T-helper 17 cell (primary cell): Measurements from ENCODE around the gene THEMIS2. TPM values are rescaled to one million over a fixed set of nuclear protein-coding genes. Genes with fewer than 3 reads are reported as not detected.
"Not testable (repeated sequence)": the region's sequence is repeated elsewhere in the genome, so short reads cannot be mapped to it uniquely, and the experiment has no call there.

Source experiments
- ATAC-seq: fragments of 150-1000 bp; cut with Tn5 transposase; 2 replicates; pipeline ENCODE4 v1.10.0; 2021; ENCODE audit warnings: mild to moderate bottlenecking, moderate library complexity
- DNase-seq, 3 donors: peaks; one replicate each; pipeline versions ENCODE4 v3.0.0 to v3.0.0-alpha.2; 2020 to 2021
- H3K9me3 ChIP-seq: one replicate; pipeline ENCODE4 v1.7.0; 2013; ENCODE audit warnings: low read length, mild to moderate bottlenecking; ENCODE audit not compliant: control insufficient read depth, poor library complexity, severe bottlenecking
- H3K27ac Mint-ChIP-seq: one replicate; pipeline ENCODE4 v1.8.0; 2022; ENCODE audit warnings: mild to moderate bottlenecking, moderate library complexity, mixed read lengths
- H3K27me3 Mint-ChIP-seq: one replicate; pipeline ENCODE4 v1.8.0; 2022; ENCODE audit warnings: mixed read lengths
- H3K36me3 Mint-ChIP-seq: one replicate; pipeline ENCODE4 v1.8.0; 2022; ENCODE audit warnings: low read depth, mixed read lengths
- H3K4me1 Mint-ChIP-seq: one replicate; pipeline ENCODE4 v1.8.0; 2022; ENCODE audit warnings: mild to moderate bottlenecking, mixed read lengths
- H3K4me3 Mint-ChIP-seq: one replicate; pipeline ENCODE4 v1.8.0; 2022; ENCODE audit warnings: mild to moderate bottlenecking, moderate library complexity, mixed read lengths
- total RNA-seq, 4 donors: library from RNA in 2 of 4; stranded (reverse) in 2 of 4; gene quantifications; one replicate each; pipeline ENCODE4 v1.2.3 and lab custom pipeline; 2022 to 2026

The THEMIS2 gene
- 10 to 100 TPM; 33.6 to 72.0 TPM for total RNA-seq
- total RNA-seq (lab: John Stamatoyannopoulos, UW): 34.2 to 70.9 reads per million in 2 donors

- peaks cover 32% of the 10 kb centered on the region for H3K4me1 Mint-ChIP-seq
- peak within 1 kb of the TSS; percentile 98 for H3K27ac Mint-ChIP-seq
- H3K4me3 Mint-ChIP-seq: peak within 1 kb of the TSS; percentile 100
- ATAC-seq: peak; percentile 79
- H3K9me3 ChIP-seq: no peaks in the 10 kb centered on the region
- DNase-seq: peak; percentile 66 to 84 (median 83)
- H3K27me3 Mint-ChIP-seq: no peaks in the 10 kb centered on the region
- H3K36me3 Mint-ChIP-seq: peaks cover 6% of the 10 kb centered on the region
Measured at GRCh38 chr1:27872059-27872801, at the start of gene THEMIS2. Gene THEMIS2, plus strand, starts transcription at chr1:27872544. Its CDS starts 28 bp downstream, at chr1:27872572.

GRCh38 chr1:27823784-27824183, 48.6 kb upstream of the THEMIS2 start:
- ATAC-seq (no peak), DNase-seq (no peak)
- Mint-ChIP-seq H3K4me1 (no peaks in the 10 kb centered on the region), H3K4me3 (no peak overlapping the region), H3K27ac (no peak overlapping the region), H3K36me3 (peaks cover 2% of the 10 kb centered on the region), H3K27me3 (no peaks in the 10 kb centered on the region)
- H3K9me3 ChIP-seq: no peaks in the 10 kb centered on the region

- DNase-seq (no peak), ATAC-seq (no peak)
- H3K27ac Mint-ChIP-seq: no peak overlapping the region
- no peak overlapping the region for H3K4me3 Mint-ChIP-seq
- H3K4me1 Mint-ChIP-seq: no peaks in the 10 kb centered on the region
- H3K27me3 Mint-ChIP-seq: no peaks in the 10 kb centered on the region
- H3K36me3 Mint-ChIP-seq: no peaks in the 10 kb centered on the region
- no peaks in the 10 kb centered on the region for H3K9me3 ChIP-seq
Measured at GRCh38 chr1:27824411-27824810, 47.9 kb upstream of the THEMIS2 start.

GRCh38 chr1:27829339-27829960, 42.9 kb upstream of the THEMIS2 start:
- H3K4me3 Mint-ChIP-seq: peak overlapping the region; percentile 92
- not testable (repeated sequence) for H3K27me3 Mint-ChIP-seq, DNase-seq, ATAC-seq, H3K9me3 ChIP-seq, H3K36me3 Mint-ChIP-seq
- H3K27ac Mint-ChIP-seq: peak overlapping the region; percentile 92
- H3K4me1 Mint-ChIP-seq: peaks cover 13% of the 10 kb centered on the region

GRCh38 chr1:27830621-27831440, 41.5 kb upstream of the THEMIS2 start, which contains the start of gene PPP1R8:
Gene PPP1R8, plus strand, starts transcription at chr1:27830782. Its CDS starts 54 bp downstream, at chr1:27830836.
- Mint-ChIP-seq H3K27me3 (no peaks in the 10 kb centered on the region), H3K27ac (peak within 1 kb of the TSS; percentile 92), H3K36me3 (no peaks in the 10 kb centered on the region), H3K4me3 (peak within 1 kb of the TSS; percentile 92), H3K4me1 (peaks cover 15% of the 10 kb centered on the region)
- H3K9me3 ChIP-seq: no peaks in the 10 kb centered on the region
- ATAC-seq (peak; percentile 99), DNase-seq (peak; percentile 70 to 81 (median 77))

GRCh38 chr1:27831568-27832410, 40.6 kb upstream of the THEMIS2 start:
- Mint-ChIP-seq H3K27me3 (no peaks in the 10 kb centered on the region), H3K4me3 (peak overlapping the region; percentile 92), H3K27ac (peak overlapping the region; percentile 92), H3K36me3 (no peaks in the 10 kb centered on the region), H3K4me1 (peaks cover 18% of the 10 kb centered on the region)
- no peaks in the 10 kb centered on the region for H3K9me3 ChIP-seq
- no peak for DNase-seq
- no peak for ATAC-seq

GRCh38 chr1:27832762-27833161, 39.6 kb upstream of the THEMIS2 start:
- DNase-seq: no peak
- H3K27ac Mint-ChIP-seq: peak overlapping the region; percentile 11
- no peak for ATAC-seq
- H3K36me3 Mint-ChIP-seq: no peaks in the 10 kb centered on the region
- no peak overlapping the region for H3K4me3 Mint-ChIP-seq
- H3K9me3 ChIP-seq: no peaks in the 10 kb centered on the region
- no peaks in the 10 kb centered on the region for H3K27me3 Mint-ChIP-seq
- H3K4me1 Mint-ChIP-seq: peaks cover 18% of the 10 kb centered on the region

- no peak overlapping the region for H3K27ac Mint-ChIP-seq
Measured at GRCh38 chr1:27833470-27833869, 38.9 kb upstream of the THEMIS2 start.

GRCh38 chr1:27835046-27835445, 37.3 kb upstream of the THEMIS2 start:
- ATAC-seq: no peak
- no peaks in the 10 kb centered on the region for H3K27me3 Mint-ChIP-seq
- no peaks in the 10 kb centered on the region for H3K36me3 Mint-ChIP-seq
- H3K9me3 ChIP-seq: no peaks in the 10 kb centered on the region
- no peak for DNase-seq
- no peak overlapping the region for H3K4me3 Mint-ChIP-seq
- H3K27ac Mint-ChIP-seq: no peak overlapping the region
- H3K4me1 Mint-ChIP-seq: peaks cover 18% of the 10 kb centered on the region

More at GRCh38 chr1:27833470-27833869, 38.9 kb upstream of the THEMIS2 start:
- peaks cover 18% of the 10 kb centered on the region for H3K4me1 Mint-ChIP-seq
- H3K36me3 Mint-ChIP-seq: no peaks in the 10 kb centered on the region
- no peak overlapping the region for H3K4me3 Mint-ChIP-seq
- H3K27me3 Mint-ChIP-seq: no peaks in the 10 kb centered on the region
- no peaks in the 10 kb centered on the region for H3K9me3 ChIP-seq
- DNase-seq (no peak), ATAC-seq (no peak)

GRCh38 chr1:27835501-27835900, 36.8 kb upstream of the THEMIS2 start:
- no peak for DNase-seq
- ATAC-seq: no peak
- no peak overlapping the region for H3K4me3 Mint-ChIP-seq
- H3K27ac Mint-ChIP-seq: no peak overlapping the region
- no peaks in the 10 kb centered on the region for H3K9me3 ChIP-seq
- no peaks in the 10 kb centered on the region for H3K36me3 Mint-ChIP-seq
- peaks cover 18% of the 10 kb centered on the region for H3K4me1 Mint-ChIP-seq
- H3K27me3 Mint-ChIP-seq: no peaks in the 10 kb centered on the region

- Mint-ChIP-seq H3K27ac (no peak overlapping the region), H3K36me3 (peaks cover 4% of the 10 kb centered on the region)
Measured at GRCh38 chr1:27849951-27850350, 22.4 kb upstream of the THEMIS2 start.

GRCh38 chr1:27855085-27855484, 17.3 kb upstream of the THEMIS2 start:
- Mint-ChIP-seq H3K27me3 (no peaks in the 10 kb centered on the region), H3K4me3 (no peak overlapping the region), H3K27ac (no peak overlapping the region), H3K36me3 (peaks cover 1% of the 10 kb centered on the region), H3K4me1 (peaks cover 11% of the 10 kb centered on the region)
- DNase-seq: no peak
- ATAC-seq: no peak
- H3K9me3 ChIP-seq: no peaks in the 10 kb centered on the region

More at GRCh38 chr1:27849951-27850350, 22.4 kb upstream of the THEMIS2 start:
- no peaks in the 10 kb centered on the region for H3K27me3 Mint-ChIP-seq
- no peak for ATAC-seq
- H3K9me3 ChIP-seq: no peaks in the 10 kb centered on the region
- no peak for DNase-seq
- H3K4me3 Mint-ChIP-seq: no peak overlapping the region
- H3K4me1 Mint-ChIP-seq: no peaks in the 10 kb centered on the region
